WTC11 (cell line): ENCODE measurements around the gene CBX7. TPM values are rescaled to one million over a fixed set of nuclear protein-coding genes. Genes with fewer than 3 reads are reported as not detected.

Experiments
- ATAC-seq: fragments of 200-7000 bp; cut with Tn5 transposase; 2 replicates; pipeline ENCODE4 v1.10.0; 2021; ENCODE audit warnings: mild to moderate bottlenecking, moderate library complexity
- CTCF ChIA-PET: fragments of 300-600 bp; sonication (Branson Sonifier 250); formaldehyde crosslinking; loops from one replicate; lab custom pipeline; 2021; ENCODE audit warnings: antibody characterized with exemption; lab: Charles Lee
- POLR2A ChIA-PET: fragments of 350-600 bp; sonication (Branson Sonifier 250); formaldehyde crosslinking; loops from one replicate; lab custom pipeline; 2021; ENCODE audit warnings: antibody characterized with exemption; lab: Charles Lee
- DNase-seq: peaks from one replicate; pipeline ENCODE4 v3.0.0; 2021; ENCODE audit warnings: low spot score
- H3K27ac Mint-ChIP-seq: 2 replicates; pipeline ENCODE4 v1.8.0; 2021; ENCODE audit warnings: mixed read lengths
- H3K27me3 Mint-ChIP-seq: 2 replicates; pipeline ENCODE4 v1.8.0; 2021; ENCODE audit warnings: low read depth, mild to moderate bottlenecking, moderate library complexity, mixed read lengths
- H3K36me3 Mint-ChIP-seq: 2 replicates; pipeline ENCODE4 v1.8.0; 2021; ENCODE audit warnings: mixed read lengths
- H3K4me1 Mint-ChIP-seq: 2 replicates; pipeline ENCODE4 v1.8.0; 2022; ENCODE audit warnings: mixed read lengths
- H3K4me3 Mint-ChIP-seq: 2 replicates; pipeline ENCODE4 v1.8.0; 2021; ENCODE audit warnings: mild to moderate bottlenecking, moderate library complexity, mixed read lengths
- H3K9me3 Mint-ChIP-seq: 2 replicates; pipeline ENCODE4 v1.8.0; 2021; ENCODE audit warnings: mixed read lengths
- AR ChIP-seq: fragments of 250-450 bp; sonication (Bioruptor Pico); IDR thresholded peaks from 2 replicates; pipeline ENCODE4 v1.9.0; 2021; ENCODE audit warnings: mild to moderate bottlenecking
- CBFB ChIP-seq: sonication (generic); formaldehyde crosslinking; IDR thresholded peaks from 2 replicates; pipeline ENCODE4 v1.8.1; 2022; ENCODE audit warnings: mild to moderate bottlenecking, low read depth, missing genetic modification reagents
- ELF4 ChIP-seq: sonication (generic); formaldehyde crosslinking; IDR thresholded peaks from 2 replicates; pipeline ENCODE4 v1.8.1; 2022; ENCODE audit warnings: low read depth, mild to moderate bottlenecking, moderate library complexity, missing genetic modification reagents
- JAZF1 ChIP-seq: fragments of 250-450 bp; sonication (Bioruptor Pico); IDR thresholded peaks from 2 replicates; pipeline ENCODE4 v1.9.0; 2021; ENCODE audit warnings: moderate library complexity, mild to moderate bottlenecking, inconsistent platforms
- NR3C1 ChIP-seq: sonication (generic); formaldehyde crosslinking; conservative IDR thresholded peaks from 2 replicates; pipeline ENCODE4 v1.8.1; 2023; ENCODE audit warnings: low read depth, mild to moderate bottlenecking, missing genetic modification reagents
- SMAD3 ChIP-seq: sonication (generic); formaldehyde crosslinking; IDR thresholded peaks from 2 replicates; pipeline ENCODE4 v1.8.0; 2022; ENCODE audit warnings: missing genetic modification reagents, mild to moderate bottlenecking, borderline replicate concordance
- SMAD4 ChIP-seq: sonication (generic); formaldehyde crosslinking; IDR thresholded peaks from 2 replicates; pipeline ENCODE4 v1.8.0; 2022; ENCODE audit warnings: mild to moderate bottlenecking, missing genetic modification reagents
- STAT6 ChIP-seq: sonication (generic); formaldehyde crosslinking; conservative IDR thresholded peaks from 2 replicates; pipeline ENCODE4 v1.8.1; 2023; ENCODE audit warnings: mild to moderate bottlenecking, low read depth, missing genetic modification reagents, moderate library complexity
- TCF7 ChIP-seq: sonication (generic); formaldehyde crosslinking; IDR thresholded peaks from 2 replicates; pipeline ENCODE4 v1.8.0; 2022; ENCODE audit warnings: mild to moderate bottlenecking, low read depth, missing genetic modification reagents, moderate library complexity
- TEAD1 ChIP-seq: sonication (generic); formaldehyde crosslinking; IDR thresholded peaks from 2 replicates; pipeline ENCODE4 v1.8.0; 2022; ENCODE audit warnings: mild to moderate bottlenecking, missing genetic modification reagents
- TP53 ChIP-seq: sonication (generic); formaldehyde crosslinking; IDR thresholded peaks from 2 replicates; pipeline ENCODE4 v1.8.1; 2023; ENCODE audit warnings: mild to moderate bottlenecking, missing genetic modification reagents
- USF2 ChIP-seq: sonication (generic); formaldehyde crosslinking; IDR thresholded peaks from 2 replicates; pipeline ENCODE4 v1.8.1; 2023; ENCODE audit warnings: mild to moderate bottlenecking, missing genetic modification reagents, moderate library complexity
- ZNF121 ChIP-seq: sonication (generic); formaldehyde crosslinking; IDR thresholded peaks from 2 replicates; pipeline ENCODE4 v1.8.0; 2023; ENCODE audit warnings: missing genetic modification reagents
- ZNF232 ChIP-seq: sonication (generic); formaldehyde crosslinking; IDR thresholded peaks from 2 replicates; pipeline ENCODE4 v1.8.0; 2022; ENCODE audit warnings: mild to moderate bottlenecking, missing genetic modification reagents
- ZNF423 ChIP-seq: fragments of 250-450 bp; sonication (Bioruptor Pico); IDR thresholded peaks from 2 replicates; pipeline ENCODE4 v2.1.2; 2022; ENCODE audit warnings: mild to moderate bottlenecking, moderate library complexity
- ZNF671 ChIP-seq: fragments of 250-450 bp; sonication (Bioruptor Pico); IDR thresholded peaks from 2 replicates; pipeline ENCODE4 v1.8.0; 2021; ENCODE audit warnings: mild to moderate bottlenecking
- ZSCAN18 ChIP-seq: fragments of 250-450 bp; sonication (Bioruptor Pico); IDR thresholded peaks from 2 replicates; pipeline ENCODE4 v2.1.2; 2022; ENCODE audit warnings: mild to moderate bottlenecking, moderate library complexity
- total RNA-seq: library from RNA; stranded (reverse); gene quantifications from 3 replicates; pipeline ENCODE4 v1.2.3, GENCODE V29; 2021
- TF ChIP-seq, protein P1 (sequence below): sonication (generic); formaldehyde crosslinking; conservative IDR thresholded peaks from 2 replicates; pipeline ENCODE4 v1.8.1; 2022; ENCODE audit warnings: mild to moderate bottlenecking, missing genetic modification reagents
- TF ChIP-seq, protein P2 (sequence below): sonication (generic); formaldehyde crosslinking; IDR thresholded peaks from 2 replicates; pipeline ENCODE4 v1.8.1; 2023; ENCODE audit warnings: mild to moderate bottlenecking, missing genetic modification reagents, borderline replicate concordance

Gene CBX7
- total RNA-seq, 1 experiment from 2014 or later, result 10.6 TPM

GRCh38 chr22:39087098-39087497 lies 65.4 kb downstream of the CBX7 start (continued):
- no peak for TF ChIP-seq AR (CRISPR knock-in tag)
- no peak for TF ChIP-seq USF2 (CRISPR knock-in tag)
- no peak for TF ChIP-seq ZNF232 (CRISPR knock-in tag)

DNA sequence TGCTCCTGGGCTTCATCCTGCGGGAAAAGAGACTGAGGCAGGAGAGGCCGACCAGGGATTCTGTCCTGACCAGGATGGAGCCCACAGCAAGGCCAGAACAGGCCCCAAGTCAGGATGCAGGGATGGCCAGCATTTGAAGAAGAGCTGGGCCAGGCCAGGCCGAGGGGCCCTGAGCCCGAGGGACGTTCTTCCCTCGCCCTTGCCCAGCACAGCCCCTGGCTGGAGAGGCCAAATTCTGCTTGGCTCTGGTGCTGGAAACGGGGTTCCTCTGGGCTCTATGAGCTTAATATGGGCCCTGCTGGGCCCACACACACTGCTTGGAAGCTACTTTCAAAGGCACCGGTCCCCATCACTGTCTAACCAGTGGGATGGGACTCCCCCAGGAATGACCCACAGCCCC lies 67.8 kb downstream of the CBX7 start:
- Mint-ChIP-seq H3K4me3 (no peak overlapping the region), H3K27ac (no peak overlapping the region), H3K4me1 (peaks cover 29% of the 10 kb centered on the region), H3K27me3 (peaks cover 3% of the 10 kb centered on the region; the same call in 1 of the 2 replicates), H3K9me3 (no peaks in the 10 kb centered on the region), H3K36me3 (no peaks in the 10 kb centered on the region)
- DNase-seq, result no peak
- CTCF ChIA-PET, result no interaction called here
- ATAC-seq, result no peak
- TF ChIP-seq TCF7 (CRISPR knock-in tag) (no peak), SMAD4 (CRISPR knock-in tag) (no peak), NR3C1 (no peak), CBFB (no peak), ZNF671 (no peak), ZNF121 (CRISPR knock-in tag) (no peak)
- TF ChIP-seq, protein P1, sequence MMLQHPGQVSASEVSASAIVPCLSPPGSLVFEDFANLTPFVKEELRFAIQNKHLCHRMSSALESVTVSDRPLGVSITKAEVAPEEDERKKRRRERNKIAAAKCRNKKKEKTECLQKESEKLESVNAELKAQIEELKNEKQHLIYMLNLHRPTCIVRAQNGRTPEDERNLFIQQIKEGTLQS (CRISPR knock-in tag), result no peak
- POLR2A ChIA-PET, result no interaction called here

- H3K36me3 Mint-ChIP-seq, result no peaks in the 10 kb centered on the region
- no peak overlapping the region for H3K4me3 Mint-ChIP-seq
- no peak for DNase-seq
- no peak overlapping the region for H3K27ac Mint-ChIP-seq
- no peak for ATAC-seq
- peaks cover 28% of the 10 kb centered on the region for H3K4me1 Mint-ChIP-seq
- no peaks in the 10 kb centered on the region; the same call in 1 of the 2 replicates for H3K27me3 Mint-ChIP-seq
- TF ChIP-seq ELF4 (CRISPR knock-in tag) (no peak), TEAD1 (no peak), STAT6 (CRISPR knock-in tag) (no peak), ZNF423 (CRISPR knock-in tag) (no peak), TP53 (CRISPR knock-in tag) (no peak), ZSCAN18 (no peak), SMAD3 (CRISPR knock-in tag) (no peak), JAZF1 (CRISPR knock-in tag) (no peak)
- TF ChIP-seq, protein P2, sequence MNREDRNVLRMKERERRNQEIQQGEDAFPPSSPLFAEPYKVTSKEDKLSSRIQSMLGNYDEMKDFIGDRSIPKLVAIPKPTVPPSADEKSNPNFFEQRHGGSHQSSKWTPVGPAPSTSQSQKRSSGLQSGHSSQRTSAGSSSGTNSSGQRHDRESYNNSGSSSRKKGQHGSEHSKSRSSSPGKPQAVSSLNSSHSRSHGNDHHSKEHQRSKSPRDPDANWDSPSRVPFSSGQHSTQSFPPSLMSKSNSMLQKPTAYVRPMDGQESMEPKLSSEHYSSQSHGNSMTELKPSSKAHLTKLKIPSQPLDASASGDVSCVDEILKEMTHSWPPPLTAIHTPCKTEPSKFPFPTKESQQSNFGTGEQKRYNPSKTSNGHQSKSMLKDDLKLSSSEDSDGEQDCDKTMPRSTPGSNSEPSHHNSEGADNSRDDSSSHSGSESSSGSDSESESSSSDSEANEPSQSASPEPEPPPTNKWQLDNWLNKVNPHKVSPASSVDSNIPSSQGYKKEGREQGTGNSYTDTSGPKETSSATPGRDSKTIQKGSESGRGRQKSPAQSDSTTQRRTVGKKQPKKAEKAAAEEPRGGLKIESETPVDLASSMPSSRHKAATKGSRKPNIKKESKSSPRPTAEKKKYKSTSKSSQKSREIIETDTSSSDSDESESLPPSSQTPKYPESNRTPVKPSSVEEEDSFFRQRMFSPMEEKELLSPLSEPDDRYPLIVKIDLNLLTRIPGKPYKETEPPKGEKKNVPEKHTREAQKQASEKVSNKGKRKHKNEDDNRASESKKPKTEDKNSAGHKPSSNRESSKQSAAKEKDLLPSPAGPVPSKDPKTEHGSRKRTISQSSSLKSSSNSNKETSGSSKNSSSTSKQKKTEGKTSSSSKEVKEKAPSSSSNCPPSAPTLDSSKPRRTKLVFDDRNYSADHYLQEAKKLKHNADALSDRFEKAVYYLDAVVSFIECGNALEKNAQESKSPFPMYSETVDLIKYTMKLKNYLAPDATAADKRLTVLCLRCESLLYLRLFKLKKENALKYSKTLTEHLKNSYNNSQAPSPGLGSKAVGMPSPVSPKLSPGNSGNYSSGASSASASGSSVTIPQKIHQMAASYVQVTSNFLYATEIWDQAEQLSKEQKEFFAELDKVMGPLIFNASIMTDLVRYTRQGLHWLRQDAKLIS (CRISPR knock-in tag), result no peak
- ChIA-PET POLR2A (interaction anchor here (0.6 kb wide), 1 partner anchor 195 kb away, joined by 5 read pairs; no protein-coding TSS in a partner anchor), CTCF (interaction anchor here (0.8 kb wide), 1 partner anchor 66 kb away, joined by 3 read pairs; no protein-coding TSS in a partner anchor)
- no peaks in the 10 kb centered on the region for H3K9me3 Mint-ChIP-seq
These were observed 69.0 kb downstream of the CBX7 start for GRCh38 chr22:39083212-39084165.
